Measurements from ENCODE around the gene INF2. TPM values are rescaled to one million over a fixed set of nuclear protein-coding genes. Genes with fewer than 3 reads are reported as not detected.
"Not testable (repeated sequence)": the region's sequence is repeated elsewhere in the genome, so short reads cannot be mapped to it uniquely, and the experiment has no call there.

The INF2 gene
- total and polyA plus RNA-seq, 2 experiments from 2014 or later = 23.0 to 53.3 TPM

- in situ Hi-C loops (cut with MboI) = no loop called here
These were observed 37.4 kb downstream of the INF2 start for GRCh38 chr14:104726600-104727451.

GRCh38 chr14:104728631-104729030 is 39.2 kb downstream of the INF2 start:
- no peak overlapping the region for H3K4me3 ChIP-seq
- no peak overlapping the region for H3K4me2 ChIP-seq (ENCODE audit: unreplicated experiment)
- H3K9ac ChIP-seq = no peak overlapping the region
- peaks cover 8% of the 10 kb centered on the region; the same call in 1 of the 2 replicates for H3K4me1 ChIP-seq (ENCODE audit: insufficient read depth)
- DNase-seq = no peak
- no peaks in the 10 kb centered on the region for H3K9me2 ChIP-seq (ENCODE audit: insufficient read depth)
- no peak overlapping the region for H3K27ac ChIP-seq
- H3F3A ChIP-seq (ENCODE audit: insufficient read depth) = no peaks in the 10 kb centered on the region
- H3K36me3 ChIP-seq (ENCODE audit: low read depth) = no peaks in the 10 kb centered on the region
- no peaks in the 10 kb centered on the region for H3K27me3 ChIP-seq (replicated peaks; ENCODE audit: insufficient read depth)
- no peak overlapping the region for H2AFZ ChIP-seq
- no peaks in the 10 kb centered on the region for H3K9me3 ChIP-seq (ENCODE audit: low read depth)
- in situ Hi-C loops (cut with MboI) = no loop called here
- no peak for TF ChIP-seq EZH2phosphoT487 (IDR thresholded peaks at IDR 0.05; ENCODE audit: insufficient read depth, low read depth)
- TF ChIP-seq EZH2 (IDR thresholded peaks at IDR 0.05; ENCODE audit: insufficient read depth, poor library complexity, severe bottlenecking) = no peak
- WGBS, 2 experiments (ENCODE audit: low coverage in 1 of 2, low lambda C conversion rate in 2 of 2, missing lambda C conversion rate in 2 of 2) = 84 to 85% methylated on average over 17 of the region's 17 CpGs
- H3K79me2 ChIP-seq (ENCODE audit: insufficient read depth) = no peaks in the 10 kb centered on the region
- H4K20me1 ChIP-seq (ENCODE audit: insufficient read depth) = no peaks in the 10 kb centered on the region

More at GRCh38 chr14:104726600-104727451, 37.4 kb downstream of the INF2 start:
- DNase-seq = no peak
- Histone ChIP-seq H3K4me2 (ENCODE audit: unreplicated experiment) (no peak overlapping the region), H3K36me3 (ENCODE audit: low read depth) (no peaks in the 10 kb centered on the region), H2AFZ (no peak overlapping the region), H3K9ac (no peak overlapping the region), H3K4me1 (ENCODE audit: insufficient read depth) (peaks cover 8% of the 10 kb centered on the region; the same call in 1 of the 2 replicates), H3K9me2 (ENCODE audit: insufficient read depth) (no peaks in the 10 kb centered on the region), H3K4me3 (no peak overlapping the region), H3F3A (ENCODE audit: insufficient read depth) (no peaks in the 10 kb centered on the region), H3K27me3 (replicated peaks; ENCODE audit: insufficient read depth) (no peaks in the 10 kb centered on the region), H3K27ac (no peak overlapping the region), H4K20me1 (ENCODE audit: insufficient read depth) (no peaks in the 10 kb centered on the region), H3K79me2 (ENCODE audit: insufficient read depth) (no peaks in the 10 kb centered on the region), H3K9me3 (ENCODE audit: low read depth) (no peaks in the 10 kb centered on the region)
- TF ChIP-seq EZH2phosphoT487 (IDR thresholded peaks at IDR 0.05; ENCODE audit: insufficient read depth, low read depth) (no peak), EZH2 (IDR thresholded peaks at IDR 0.05; ENCODE audit: insufficient read depth, poor library complexity, severe bottlenecking) (no peak)
- WGBS, 2 experiments (ENCODE audit: low coverage in 1 of 2, low lambda C conversion rate in 2 of 2, missing lambda C conversion rate in 2 of 2) = 71 to 74% methylated on average over 21 of the region's 21 CpGs

GRCh38 chr14:104729176-104729834 is 39.9 kb downstream of the INF2 start:
- H3K9ac ChIP-seq; H3K36me3 ChIP-seq (ENCODE audit: low read depth); H3K79me2 ChIP-seq (ENCODE audit: insufficient read depth); H3K9me2 ChIP-seq (ENCODE audit: insufficient read depth); DNase-seq; H3F3A ChIP-seq (ENCODE audit: insufficient read depth); H4K20me1 ChIP-seq (ENCODE audit: insufficient read depth); H2AFZ ChIP-seq; in situ Hi-C loops (cut with MboI); H3K4me3 ChIP-seq; H3K27me3 ChIP-seq (replicated peaks; ENCODE audit: insufficient read depth); H3K9me3 ChIP-seq (ENCODE audit: low read depth); H3K4me1 ChIP-seq (ENCODE audit: insufficient read depth); H3K27ac ChIP-seq; H3K4me2 ChIP-seq (ENCODE audit: unreplicated experiment): not testable (repeated sequence)
- WGBS, 2 experiments (ENCODE audit: low coverage in 1 of 2, low lambda C conversion rate in 2 of 2, missing lambda C conversion rate in 2 of 2) = 81 to 95% methylated on average over 8 to 71 of the region's 73 CpGs

GRCh38 chr14:104729835-104730181 is 40.4 kb downstream of the INF2 start:
- TF ChIP-seq EZH2 (IDR thresholded peaks at IDR 0.05; ENCODE audit: insufficient read depth, poor library complexity, severe bottlenecking) = no peak
- Histone ChIP-seq H3K79me2 (ENCODE audit: insufficient read depth) (no peaks in the 10 kb centered on the region), H3K4me1 (ENCODE audit: insufficient read depth) (peaks cover 5% of the 10 kb centered on the region; the same call in 1 of the 2 replicates), H3K27ac (no peak overlapping the region), H3K9ac (no peak overlapping the region), H3K4me2 (ENCODE audit: unreplicated experiment) (no peak overlapping the region), H3F3A (ENCODE audit: insufficient read depth) (no peaks in the 10 kb centered on the region), H3K9me3 (ENCODE audit: low read depth) (no peaks in the 10 kb centered on the region), H2AFZ (no peak overlapping the region), H3K4me3 (no peak overlapping the region), H3K9me2 (ENCODE audit: insufficient read depth) (no peaks in the 10 kb centered on the region), H3K27me3 (replicated peaks; ENCODE audit: insufficient read depth) (no peaks in the 10 kb centered on the region), H4K20me1 (ENCODE audit: insufficient read depth) (no peaks in the 10 kb centered on the region), H3K36me3 (ENCODE audit: low read depth) (no peaks in the 10 kb centered on the region)
- in situ Hi-C loops (cut with MboI) = no loop called here
- no peak for DNase-seq
- WGBS, 2 experiments (ENCODE audit: low coverage in 1 of 2, low lambda C conversion rate in 2 of 2, missing lambda C conversion rate in 2 of 2) = 79 to 88% methylated on average over 3 to 16 of the region's 16 CpGs

Measured in GM23248 (cell line).